Suprapubic skin (tissue), 4 donors: ENCODE measurements around the gene TRIP13.

Experiments
- CTCF ChIP-seq, 2 donors: fragments of 200-600 bp in 1 of 2; fragments of 450-650 bp in 1 of 2; sonication (generic) in 1 of 2; IDR thresholded peaks; one replicate each; pipeline ENCODE4 v1.5.1; 2016 to 2019; ENCODE audit warnings: antibody characterized with exemption in 2 of 2, mild to moderate bottlenecking in 1 of 2, moderate library complexity in 1 of 2
- EP300 ChIP-seq: sonication (generic); formaldehyde crosslinking; IDR thresholded peaks from one replicate; pipeline ENCODE4 v1.6.1; 2017; ENCODE audit warnings: antibody characterized with exemption
- POLR2A ChIP-seq, 2 donors: fragments of 450-650 bp; IDR thresholded peaks; one replicate each; pipeline ENCODE4 v1.6.1; 2017; ENCODE audit warnings: antibody characterized with exemption in 2 of 2, mild to moderate bottlenecking in 2 of 2, moderate library complexity in 2 of 2
- POLR2AphosphoS5 ChIP-seq, 3 donors: sonication (generic); formaldehyde crosslinking; IDR thresholded peaks; one replicate each; pipeline ENCODE4 v1.6.1; 2017; ENCODE audit warnings: antibody characterized with exemption in 3 of 3

- TF ChIP-seq POLR2A (IDR thresholded peaks at IDR 0.05) (peak in 1 of 2 donors; percentile 53), POLR2AphosphoS5 (IDR thresholded peaks at IDR 0.05) (peak in 1 of 3 donors; percentile 77), CTCF (IDR thresholded peaks at IDR 0.05) (no peak), EP300 (no peak)
These were observed at the start of gene TRIP13, which contains the start of gene BRD9 for GRCh38 chr5:892394-893136.
